GM19372 (cell line): ENCODE data around the gene CALD1.

Experiments
- ATAC-seq: cut with Tn5 transposase; IDR thresholded peaks from one replicate; pipeline ENCODE4 v1.9.1; 2021; ENCODE audit warnings: mild to moderate bottlenecking, low read depth, moderate library complexity; ENCODE audit not compliant: unreplicated experiment

The CALD1 gene

DNA sequence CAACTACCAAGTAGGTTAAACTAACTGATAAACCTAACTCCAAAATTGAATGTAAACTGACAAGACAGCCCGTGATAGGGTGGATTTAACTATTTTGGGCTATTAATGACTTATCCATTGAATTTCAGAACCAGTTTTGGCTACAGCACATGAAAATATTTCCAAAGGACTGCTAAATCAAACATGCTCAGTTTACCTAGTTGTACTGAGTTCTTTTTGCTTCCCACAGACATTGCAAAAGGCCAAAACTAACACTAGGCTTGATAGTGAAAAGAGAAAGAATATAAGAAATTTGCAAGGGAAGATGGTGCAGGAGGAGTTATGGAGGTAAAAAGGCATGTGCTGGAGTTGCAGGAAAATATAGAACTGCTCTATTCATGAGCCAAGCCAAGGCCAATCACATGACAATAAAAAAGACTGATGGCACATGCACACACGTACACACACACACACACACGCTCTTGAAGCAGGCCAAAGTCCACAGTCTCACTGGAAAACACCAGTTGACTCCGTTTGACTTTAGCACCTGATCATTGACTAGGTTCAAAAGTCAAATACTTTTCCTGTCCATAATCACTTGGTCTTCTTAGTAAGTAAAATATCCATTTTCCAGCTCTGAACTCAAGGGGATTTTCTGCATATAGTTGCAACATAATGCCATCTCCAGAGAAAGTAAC is 130.9 kb downstream of the CALD1 start:
- ATAC-seq = no peak

GRCh38 chr7:134910968-134911367 is 131.5 kb downstream of the CALD1 start:
- no peak for ATAC-seq

- no peak for ATAC-seq
Measured at GRCh38 chr7:134916171-134916883, 136.9 kb downstream of the CALD1 start.

GRCh38 chr7:134919240-134919641 is 139.8 kb downstream of the CALD1 start:
- peak; percentile 53 for ATAC-seq

- ATAC-seq = no peak
Measured at GRCh38 chr7:134920026-134920753, 140.8 kb downstream of the CALD1 start.

- ATAC-seq = no peak
Measured at GRCh38 chr7:134922720-134923704, 143.6 kb downstream of the CALD1 start.

GRCh38 chr7:134925766-134926165 is 146.3 kb downstream of the CALD1 start:
- ATAC-seq = no peak

GRCh38 chr7:134926396-134926795 is 147.0 kb downstream of the CALD1 start:
- no peak for ATAC-seq

- ATAC-seq = no peak
Measured at GRCh38 chr7:134927076-134927475, 147.6 kb downstream of the CALD1 start.

- no peak for ATAC-seq
Measured at GRCh38 chr7:134927723-134928122, 148.3 kb downstream of the CALD1 start.

- ATAC-seq = no peak
Measured at GRCh38 chr7:134928554-134928953, 149.1 kb downstream of the CALD1 start.

DNA sequence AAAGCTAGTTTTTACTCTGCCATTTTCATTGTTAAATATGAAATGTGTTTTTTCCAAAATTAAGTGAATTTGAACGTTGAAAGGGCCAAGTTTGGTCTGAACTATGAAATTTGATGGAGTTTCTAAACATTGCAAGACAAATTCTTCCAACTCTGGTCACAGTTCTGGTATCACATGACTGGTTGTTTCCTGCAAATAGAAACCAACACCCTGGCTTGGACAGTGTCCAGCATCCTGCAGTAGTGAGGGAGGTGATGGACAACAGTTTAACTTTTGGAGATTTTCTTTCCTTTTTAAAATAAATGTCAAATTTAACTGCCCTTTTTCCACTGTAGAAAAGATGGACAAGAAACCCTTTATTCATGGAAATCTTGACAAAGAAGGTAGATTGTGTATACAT is 152.1 kb downstream of the CALD1 start:
- no peak for ATAC-seq

- ATAC-seq = no peak
Measured at GRCh38 chr7:134932707-134933370, 153.4 kb downstream of the CALD1 start.

DNA sequence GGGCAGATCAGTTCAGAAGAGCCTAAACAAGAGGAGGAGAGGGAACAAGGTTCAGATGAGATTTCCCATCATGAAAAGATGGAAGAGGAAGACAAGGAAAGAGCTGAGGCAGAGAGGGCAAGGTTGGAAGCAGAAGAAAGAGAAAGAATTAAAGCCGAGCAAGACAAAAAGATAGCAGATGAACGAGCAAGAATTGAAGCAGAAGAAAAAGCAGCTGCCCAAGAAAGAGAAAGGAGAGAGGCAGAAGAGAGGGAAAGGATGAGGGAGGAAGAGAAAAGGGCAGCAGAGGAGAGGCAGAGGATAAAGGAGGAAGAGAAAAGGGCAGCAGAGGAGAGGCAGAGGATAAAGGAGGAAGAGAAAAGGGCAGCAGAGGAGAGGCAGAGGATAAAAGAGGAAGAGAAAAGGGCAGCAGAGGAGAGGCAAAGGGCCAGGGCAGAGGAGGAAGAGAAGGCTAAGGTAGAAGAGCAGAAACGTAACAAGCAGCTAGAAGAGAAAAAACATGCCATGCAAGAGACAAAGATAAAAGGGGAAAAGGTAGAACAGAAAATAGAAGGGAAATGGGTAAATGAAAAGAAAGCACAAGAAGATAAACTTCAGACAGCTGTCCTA is 154.1 kb downstream of the CALD1 start:
- no peak for ATAC-seq

DNA sequence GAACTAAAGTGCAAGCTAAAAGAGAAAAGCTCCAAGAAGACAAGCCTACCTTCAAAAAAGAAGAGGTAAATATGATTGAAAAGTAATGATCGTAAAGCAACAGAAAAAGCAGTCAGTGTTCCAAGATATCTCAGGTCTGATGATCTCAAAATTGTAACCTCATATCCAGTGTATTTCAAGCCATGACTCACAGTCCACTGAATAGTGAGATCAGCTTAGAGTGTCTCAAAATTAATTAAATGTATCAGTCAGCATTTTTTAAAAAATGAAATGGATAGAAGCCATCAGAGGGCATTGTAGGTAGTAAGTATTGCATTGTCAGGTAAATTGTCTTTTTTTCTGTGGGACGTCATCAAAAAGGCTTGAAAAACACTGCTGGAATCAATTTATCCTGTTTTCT is 156.3 kb downstream of the CALD1 start:
- ATAC-seq = no peak

DNA sequence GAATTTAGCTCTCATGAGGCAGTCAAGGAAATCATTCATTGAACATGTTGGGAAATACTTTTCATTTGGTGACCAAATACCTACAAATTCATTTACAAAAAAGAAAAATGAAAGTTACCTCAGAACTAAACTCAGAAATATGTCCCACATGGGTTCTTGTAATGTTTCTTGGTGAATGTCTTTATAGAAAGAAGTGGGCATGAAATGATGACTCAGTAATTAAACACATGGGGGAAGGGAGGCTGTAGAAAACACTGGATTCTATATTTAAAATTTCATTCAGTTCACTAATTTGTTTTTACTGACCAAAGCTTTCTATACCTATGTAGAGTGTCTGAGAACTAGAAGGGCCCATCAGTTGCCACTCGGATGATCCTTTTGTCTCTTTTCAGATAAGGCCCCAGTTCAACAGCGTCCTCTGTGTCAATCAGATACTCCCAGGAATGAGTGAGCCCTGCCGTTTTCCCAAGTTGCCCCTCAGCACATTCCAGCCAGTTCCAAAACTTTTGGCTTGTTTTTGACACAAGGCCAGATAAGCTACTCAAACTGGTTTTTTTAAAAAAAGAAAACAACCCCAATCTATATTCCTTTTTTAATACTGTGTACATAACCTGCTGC is 157.6 kb downstream of the CALD1 start:
- no peak for ATAC-seq

GRCh38 chr7:134938141-134938540 is 158.7 kb downstream of the CALD1 start:
- ATAC-seq = no peak

DNA sequence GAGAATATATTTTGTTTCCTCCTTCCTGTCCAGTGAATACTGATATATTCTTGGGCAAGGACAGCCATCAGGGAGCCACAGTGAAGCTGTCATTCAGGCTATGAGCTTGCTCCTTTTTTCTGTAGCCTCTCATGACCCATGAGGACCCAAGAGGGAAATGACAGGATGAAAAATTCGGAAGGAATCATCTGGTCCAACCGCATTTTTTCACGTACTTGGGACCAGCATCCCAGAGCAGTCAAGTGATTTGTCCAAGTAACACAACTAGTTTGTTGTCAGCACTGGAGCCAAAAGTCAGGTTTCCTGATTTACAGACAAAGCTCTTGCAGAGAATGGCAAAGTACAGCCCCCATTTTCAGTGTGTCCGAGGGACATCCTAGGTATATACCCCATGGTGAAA is 159.7 kb downstream of the CALD1 start:
- ATAC-seq = no peak

DNA sequence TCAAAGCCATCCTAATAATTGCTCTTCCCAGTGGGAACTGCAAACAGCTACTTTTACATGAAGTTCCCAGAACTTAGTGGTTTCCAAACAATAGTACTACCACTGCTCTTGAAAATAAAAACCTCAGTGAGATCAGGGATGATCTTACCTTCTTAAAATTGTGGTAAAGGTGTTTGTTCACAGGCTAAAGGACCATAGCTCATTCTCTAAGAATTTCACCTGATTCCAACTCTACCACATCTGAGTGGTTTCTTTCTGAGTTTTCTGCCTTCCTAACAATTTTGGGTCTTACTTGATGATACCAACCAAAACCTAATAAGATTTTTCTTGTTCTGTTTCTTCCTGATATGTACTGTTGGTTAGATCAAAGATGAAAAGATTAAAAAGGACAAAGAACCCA is 161.3 kb downstream of the CALD1 start:
- ATAC-seq = no peak
